ENCODE data around the gene TRIP13. TPM values are rescaled to one million over a fixed set of nuclear protein-coding genes. Genes with fewer than 3 reads are reported as not detected.

The TRIP13 gene
- total and polyA plus RNA-seq, 10 donors = 1.0 to 5.4 (median 2.4) TPM

DNA sequence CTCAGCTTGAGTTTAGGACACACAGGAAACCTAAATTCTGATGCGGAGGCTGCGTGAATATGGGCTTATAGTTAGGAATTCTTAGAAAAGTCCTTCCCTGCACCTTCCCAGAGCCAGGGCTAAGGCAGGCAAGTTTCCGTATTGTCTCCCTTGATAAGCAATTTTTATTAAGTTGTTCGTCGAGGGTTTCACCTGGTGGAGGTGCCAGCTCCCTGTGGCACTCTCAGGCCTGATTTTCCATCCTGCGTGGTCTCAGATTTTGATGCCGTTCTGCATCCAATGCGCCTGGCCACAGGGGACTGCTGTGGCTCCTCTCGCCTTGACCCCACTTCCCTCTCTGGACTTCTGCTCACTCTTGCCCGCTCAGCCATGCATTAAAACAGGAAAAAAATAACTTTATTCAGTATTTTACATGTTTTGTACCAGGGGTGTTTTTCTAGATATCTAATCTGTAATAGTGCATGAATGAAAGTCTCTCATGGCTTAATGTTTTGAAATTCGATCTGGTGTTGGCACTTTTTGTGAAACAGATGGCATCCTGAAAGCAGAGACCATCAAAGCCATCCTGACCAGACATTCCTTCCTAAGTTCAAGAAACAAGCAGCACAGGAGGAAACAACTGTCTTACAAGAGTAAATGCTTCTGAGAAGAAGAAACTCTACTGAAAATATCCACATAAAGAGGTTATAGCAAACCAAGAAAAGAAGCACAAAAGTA, 50.7 kb downstream of the TRIP13 start:
- Histone ChIP-seq H3K4me3 (no peak overlapping the region), H3K4me1 (peaks cover 0 to 15% (median 1%) of the 10 kb centered on the region in 6 donors), H3K9me3 (no peaks in the 10 kb centered on the region), H3K27ac (peak overlapping the region in 3 of 8 donors; percentile 42 to 56 (median 44)), H3K27me3 (replicated peaks in 1 of 7) (peaks cover 0 to 56% (median 21%) of the 10 kb centered on the region in 7 donors), H3K36me3 (no peaks in the 10 kb centered on the region)
- intact Hi-C loops (cut with DNase I; ENCODE audit: low total_unique reads) = no loop called here
- no peak for DNase-seq
- TF ChIP-seq POLR2A (IDR thresholded peaks at IDR 0.05) (no peak), POLR2AphosphoS5 (IDR thresholded peaks at IDR 0.05) (no peak)
- TF ChIP-seq, protein P1, sequence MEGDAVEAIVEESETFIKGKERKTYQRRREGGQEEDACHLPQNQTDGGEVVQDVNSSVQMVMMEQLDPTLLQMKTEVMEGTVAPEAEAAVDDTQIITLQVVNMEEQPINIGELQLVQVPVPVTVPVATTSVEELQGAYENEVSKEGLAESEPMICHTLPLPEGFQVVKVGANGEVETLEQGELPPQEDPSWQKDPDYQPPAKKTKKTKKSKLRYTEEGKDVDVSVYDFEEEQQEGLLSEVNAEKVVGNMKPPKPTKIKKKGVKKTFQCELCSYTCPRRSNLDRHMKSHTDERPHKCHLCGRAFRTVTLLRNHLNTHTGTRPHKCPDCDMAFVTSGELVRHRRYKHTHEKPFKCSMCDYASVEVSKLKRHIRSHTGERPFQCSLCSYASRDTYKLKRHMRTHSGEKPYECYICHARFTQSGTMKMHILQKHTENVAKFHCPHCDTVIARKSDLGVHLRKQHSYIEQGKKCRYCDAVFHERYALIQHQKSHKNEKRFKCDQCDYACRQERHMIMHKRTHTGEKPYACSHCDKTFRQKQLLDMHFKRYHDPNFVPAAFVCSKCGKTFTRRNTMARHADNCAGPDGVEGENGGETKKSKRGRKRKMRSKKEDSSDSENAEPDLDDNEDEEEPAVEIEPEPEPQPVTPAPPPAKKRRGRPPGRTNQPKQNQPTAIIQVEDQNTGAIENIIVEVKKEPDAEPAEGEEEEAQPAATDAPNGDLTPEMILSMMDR (IDR thresholded peaks at IDR 0.05 in 8 of 11, conservative IDR thresholded peaks at IDR 0.05 in 3 of 11) = no peak
- WGBS, 5 donors = 72 to 82% (median 76%) methylated on average over 11 of the region's 11 CpGs

DNA sequence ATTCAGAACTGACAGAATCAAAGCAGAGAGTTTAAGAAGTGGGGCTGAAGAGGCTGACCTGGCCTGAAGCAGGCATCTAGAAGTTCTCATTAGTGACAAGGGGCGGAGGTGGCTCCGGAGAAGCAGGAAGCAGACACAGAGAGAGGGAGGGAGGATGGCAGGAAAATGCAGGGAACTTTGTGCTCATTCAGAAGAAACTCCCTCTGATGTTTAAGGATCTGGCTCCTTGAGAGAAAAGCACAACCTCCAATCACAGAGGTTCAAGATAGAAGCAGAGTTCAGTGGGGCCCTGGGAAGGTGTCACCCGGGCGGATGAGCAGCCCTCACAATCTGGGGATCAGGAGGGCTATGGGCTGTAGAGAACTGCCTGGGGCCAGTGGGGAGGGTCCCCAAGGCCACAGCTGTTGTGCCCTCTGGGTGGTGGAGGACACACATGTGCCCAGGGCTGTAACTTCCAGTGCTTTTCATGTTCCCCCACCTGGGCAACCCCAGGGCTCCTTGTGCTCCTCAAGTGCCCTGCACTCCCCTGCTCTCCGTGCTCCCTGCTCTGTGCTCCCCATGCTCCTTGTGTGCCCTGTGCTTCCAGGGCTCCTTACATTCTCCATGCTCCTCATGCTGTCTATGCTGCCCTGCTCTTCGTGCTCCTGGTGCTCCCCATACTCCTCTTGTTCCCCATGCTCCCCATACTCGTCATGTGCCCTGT, 51.4 kb downstream of the TRIP13 start:
- Histone ChIP-seq H3K27me3 (replicated peaks in 1 of 7) (peaks cover 0 to 61% (median 27%) of the 10 kb centered on the region in 7 donors), H3K4me3 (no peak overlapping the region), H3K4me1 (peaks cover 0 to 15% (median 1%) of the 10 kb centered on the region in 6 donors), H3K27ac (peak overlapping the region in 4 of 8 donors; percentile 42 to 56 (median 49)), H3K9me3 (no peaks in the 10 kb centered on the region), H3K36me3 (no peaks in the 10 kb centered on the region)
- WGBS, 5 donors = 52 to 66% (median 59%) methylated on average over 7 of the region's 7 CpGs
- no peak for DNase-seq
- TF ChIP-seq, protein P1 (IDR thresholded peaks at IDR 0.05 in 8 of 11, conservative IDR thresholded peaks at IDR 0.05 in 3 of 11) = no peak
- TF ChIP-seq POLR2AphosphoS5 (IDR thresholded peaks at IDR 0.05) = no peak
- TF ChIP-seq POLR2A (IDR thresholded peaks at IDR 0.05) = no peak
- intact Hi-C loops (cut with DNase I; ENCODE audit: low total_unique reads) = no loop called here

DNA sequence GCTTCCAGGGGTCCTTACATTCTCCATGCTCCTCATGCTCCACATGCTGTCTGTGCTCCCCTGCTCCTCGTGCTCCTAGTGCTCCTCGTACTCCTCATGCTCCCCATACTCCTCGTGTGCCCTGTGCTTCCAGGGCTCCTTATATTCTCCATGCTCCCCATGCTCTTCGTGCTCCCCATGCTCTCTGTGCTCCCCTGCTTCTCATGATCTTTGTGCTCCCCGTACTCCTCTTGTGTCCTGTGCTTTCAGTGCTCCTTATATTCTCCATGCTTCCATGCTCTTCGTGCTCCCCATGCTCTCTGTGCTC, 51.9 kb downstream of the TRIP13 start:
- DNase-seq = no peak
- Histone ChIP-seq H3K27ac (peak overlapping the region in 3 of 8 donors; percentile 42 to 56 (median 44)), H3K27me3 (replicated peaks in 1 of 7) (peaks cover 0 to 65% (median 27%) of the 10 kb centered on the region in 7 donors), H3K4me3 (no peak overlapping the region), H3K9me3 (no peaks in the 10 kb centered on the region), H3K4me1 (peaks cover 0 to 15% (median 1%) of the 10 kb centered on the region in 6 donors), H3K36me3 (no peaks in the 10 kb centered on the region)
- intact Hi-C loops (cut with DNase I; ENCODE audit: low total_unique reads) = no loop called here
- TF ChIP-seq, protein P1 (IDR thresholded peaks at IDR 0.05 in 8 of 11, conservative IDR thresholded peaks at IDR 0.05 in 3 of 11) = no peak
- no peak for TF ChIP-seq POLR2A (IDR thresholded peaks at IDR 0.05)
- no peak for TF ChIP-seq POLR2AphosphoS5 (IDR thresholded peaks at IDR 0.05)
- WGBS, 5 donors = 82 to 89% (median 86%) methylated on average over 6 of the region's 6 CpGs

Data from spleen (tissue), 11 donors.